HG02571 (cell line): ENCODE results near the gene PRKAR2B.
"Not testable (repeated sequence)": the region's sequence is repeated elsewhere in the genome, so short reads cannot be mapped to it uniquely, and the experiment has no call there.

Experiments used
- ATAC-seq: cut with Tn5 transposase; IDR thresholded peaks from one replicate; pipeline ENCODE4 v1.9.1; 2021; ENCODE audit warnings: mild to moderate bottlenecking, moderate library complexity; ENCODE audit not compliant: unreplicated experiment

The PRKAR2B gene

DNA sequence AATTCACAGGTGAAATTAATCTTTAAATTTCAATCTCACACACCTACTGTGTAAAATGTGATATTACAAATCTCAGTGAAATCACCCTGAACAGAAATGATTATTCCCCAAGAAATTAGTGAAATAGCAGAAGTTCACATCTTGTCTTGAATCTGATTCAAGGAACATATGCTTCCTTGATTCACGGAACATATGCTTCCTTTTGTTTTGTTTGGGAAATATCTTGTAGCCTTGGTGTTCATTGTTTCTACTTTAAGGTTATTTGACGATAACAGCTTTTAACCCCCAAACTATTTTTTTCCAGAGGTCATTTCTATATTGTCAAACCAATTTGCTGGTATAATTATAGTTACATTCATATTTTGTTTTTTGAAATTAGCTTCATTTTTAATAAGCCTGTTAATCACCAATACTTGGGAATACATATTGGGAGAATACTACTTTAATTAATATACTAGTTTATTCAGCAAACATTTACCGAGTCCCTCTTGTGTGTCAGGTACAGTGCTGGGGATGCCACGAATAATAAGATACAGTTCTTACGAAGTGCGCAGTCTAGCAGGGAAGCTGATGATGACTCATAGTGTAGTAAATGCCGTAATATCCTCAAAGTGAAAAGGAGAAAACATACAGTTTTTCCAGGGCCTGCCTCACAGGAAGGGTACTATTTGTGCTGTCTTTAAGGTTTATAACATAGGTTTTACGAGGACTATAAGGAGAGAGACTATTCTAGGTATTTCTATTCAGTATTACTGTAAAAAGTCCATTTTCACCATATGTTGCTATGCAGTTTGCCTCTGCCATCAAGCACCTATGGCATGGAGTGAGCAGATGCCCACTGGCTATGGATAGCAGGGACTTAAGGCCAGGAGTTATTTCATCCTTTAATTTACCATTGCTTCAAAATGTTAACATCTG lies 32.5 kb downstream of the PRKAR2B start:
- no peak for ATAC-seq

DNA sequence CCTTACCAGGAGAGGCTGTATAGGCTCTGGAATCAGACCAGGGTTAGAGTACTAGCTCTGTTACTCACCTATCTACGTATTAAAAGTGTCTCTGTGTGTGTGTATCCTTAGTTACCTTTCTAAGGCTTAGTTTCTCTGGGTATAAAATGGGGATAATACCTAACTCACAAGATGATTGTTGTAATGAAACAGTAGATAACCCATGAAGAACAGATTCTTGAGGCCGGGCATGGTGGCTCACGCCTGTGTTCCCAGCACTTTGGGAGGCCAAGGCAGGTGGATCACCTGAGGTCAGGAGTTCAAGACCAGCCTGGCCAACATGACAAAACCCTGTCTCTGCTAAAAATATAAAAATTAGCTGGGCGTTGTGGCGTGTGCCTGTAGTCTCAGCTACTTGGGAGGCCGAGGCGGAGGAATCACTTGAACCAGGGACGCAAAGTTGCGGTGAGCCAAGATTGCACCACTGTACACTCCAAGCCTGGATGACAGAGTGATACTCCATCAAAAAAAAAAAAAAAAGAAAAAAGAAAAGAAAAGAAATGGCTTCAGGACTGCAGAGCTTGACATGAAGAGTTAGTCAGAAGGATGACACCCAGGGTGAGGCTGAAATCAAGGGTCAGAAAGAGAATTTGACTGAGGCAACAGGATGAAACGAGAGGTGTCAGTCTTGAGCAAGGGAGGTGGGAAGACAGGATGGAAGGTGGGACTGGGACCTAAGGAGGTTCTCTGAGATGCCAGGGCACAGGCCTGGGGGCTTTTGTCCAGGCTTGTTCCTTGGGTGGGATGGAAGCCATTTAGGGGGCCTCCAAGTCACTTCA lies 33.4 kb downstream of the PRKAR2B start:
- ATAC-seq = no peak

- no peak for ATAC-seq
Measured at GRCh38 chr7:107078517-107078966, 34.0 kb downstream of the PRKAR2B start.

DNA sequence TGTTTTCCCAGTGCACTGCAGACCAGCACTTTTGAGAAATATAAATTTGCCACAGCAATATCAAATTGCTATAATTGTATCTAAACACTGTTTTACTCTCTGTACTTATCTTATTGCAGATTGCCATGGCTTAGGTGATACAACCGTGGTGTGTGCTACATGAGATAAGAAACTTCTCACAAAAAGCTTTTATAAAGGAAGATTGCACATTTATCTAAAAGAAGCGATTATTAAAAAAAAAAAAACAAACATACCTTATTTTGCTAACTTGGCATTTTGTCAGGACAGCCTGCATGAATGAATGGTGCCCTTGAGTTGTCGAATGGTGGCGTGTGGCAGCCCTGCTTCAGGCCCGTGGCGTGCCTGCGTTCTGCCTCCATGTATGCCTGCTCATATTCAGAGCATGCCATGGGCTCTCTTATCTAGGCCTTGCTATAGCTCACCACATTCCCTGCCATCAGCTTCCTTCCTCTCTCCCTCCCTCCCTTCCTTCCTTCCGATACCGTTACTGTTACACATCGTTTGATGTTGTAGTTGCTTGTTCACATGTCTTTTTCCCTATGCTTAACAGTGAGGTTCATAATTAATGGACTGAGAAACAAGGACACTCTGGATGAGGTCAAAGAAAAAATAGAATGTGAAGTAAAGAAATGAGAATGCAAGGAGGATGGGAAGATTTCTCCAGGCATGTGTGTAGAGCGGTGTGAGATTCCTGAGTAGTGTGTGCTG lies 34.9 kb downstream of the PRKAR2B start:
- no peak for ATAC-seq

DNA sequence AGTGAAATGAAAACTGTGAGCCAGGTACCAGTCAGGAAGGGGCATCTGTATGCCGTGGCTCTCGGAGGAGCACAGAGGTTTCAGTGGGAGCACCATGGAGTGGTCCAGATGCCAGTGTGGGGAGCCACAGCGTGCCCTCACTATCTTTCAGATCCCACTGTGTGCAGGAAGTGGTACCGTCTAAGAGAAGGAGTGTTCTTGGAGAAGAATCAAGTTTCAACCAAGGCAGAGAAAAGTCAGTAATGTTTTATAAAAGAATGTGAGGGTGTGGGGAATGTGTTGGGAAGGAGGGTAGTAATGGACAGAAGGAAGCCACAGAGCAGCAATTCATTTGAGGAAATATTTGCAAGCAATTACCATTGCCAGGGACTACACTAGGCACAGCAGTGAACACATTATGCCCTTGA lies 35.6 kb downstream of the PRKAR2B start:
- ATAC-seq = no peak

DNA sequence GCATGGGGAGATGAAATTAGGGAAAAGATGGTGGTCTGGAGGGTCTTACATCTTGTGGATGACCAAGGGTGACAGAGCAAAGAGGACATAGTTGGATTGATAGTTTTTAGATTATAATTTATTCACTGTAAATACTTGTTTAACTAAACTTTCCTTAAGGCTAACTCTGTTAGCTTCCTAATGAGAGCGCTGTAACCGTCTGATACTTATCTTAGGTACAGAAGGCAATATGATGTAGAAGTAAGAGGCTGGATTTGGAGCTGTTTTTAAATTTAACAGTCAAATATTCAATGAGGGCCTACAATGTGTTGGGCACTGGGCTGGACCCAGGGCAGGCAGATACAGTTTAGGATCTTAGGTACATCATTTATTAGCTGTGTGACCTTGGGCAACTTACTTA lies 36.0 kb downstream of the PRKAR2B start:
- ATAC-seq = no peak

- ATAC-seq = no peak
Measured at GRCh38 chr7:107085180-107085579, 40.7 kb downstream of the PRKAR2B start.

- no peak for ATAC-seq
Measured at GRCh38 chr7:107089627-107090026, 45.1 kb downstream of the PRKAR2B start.

- no peak for ATAC-seq
Measured at GRCh38 chr7:107090457-107090856, 46.0 kb downstream of the PRKAR2B start.

DNA sequence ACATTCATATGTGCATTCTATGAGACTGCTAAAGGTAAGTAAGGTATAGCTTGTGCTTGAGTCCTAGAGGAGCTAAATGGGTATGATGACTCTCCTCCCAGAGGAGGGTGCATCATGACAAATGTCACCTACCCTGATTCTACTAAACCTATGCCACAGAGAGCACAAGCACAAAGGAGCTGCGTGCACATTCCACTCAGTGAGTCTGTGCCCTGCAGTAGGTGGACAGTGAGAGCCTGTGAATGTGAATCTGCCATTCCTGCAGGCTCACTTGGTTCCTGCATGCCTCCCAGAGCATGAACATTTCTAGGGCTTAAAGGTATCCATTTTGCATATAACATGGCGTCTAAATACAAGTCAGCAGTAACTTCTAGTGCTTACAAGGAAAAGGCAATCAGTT lies 46.8 kb downstream of the PRKAR2B start:
- no peak for ATAC-seq

DNA sequence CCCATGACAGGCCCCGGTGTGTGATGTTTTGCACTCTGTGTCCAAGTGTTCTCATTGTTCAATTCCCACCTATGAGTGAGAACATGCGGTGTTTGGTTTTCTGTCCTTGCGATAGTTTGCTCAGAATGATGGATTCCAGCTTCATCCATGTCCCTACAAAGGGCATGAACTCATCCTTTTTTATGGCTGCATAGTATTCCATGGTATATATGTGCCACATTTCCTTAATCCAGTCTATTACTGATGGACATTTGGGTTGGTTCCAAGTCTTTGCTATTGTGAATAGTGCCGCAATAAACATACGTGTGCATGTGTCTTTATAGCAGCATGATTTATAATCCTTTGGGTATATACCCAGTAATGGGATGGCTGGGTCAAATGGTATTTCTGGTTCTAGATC lies 49.2 kb downstream of the PRKAR2B start:
- ATAC-seq = not testable (repeated sequence)

GRCh38 chr7:107099154-107099553 lies 54.6 kb downstream of the PRKAR2B start:
- not testable (repeated sequence) for ATAC-seq

DNA sequence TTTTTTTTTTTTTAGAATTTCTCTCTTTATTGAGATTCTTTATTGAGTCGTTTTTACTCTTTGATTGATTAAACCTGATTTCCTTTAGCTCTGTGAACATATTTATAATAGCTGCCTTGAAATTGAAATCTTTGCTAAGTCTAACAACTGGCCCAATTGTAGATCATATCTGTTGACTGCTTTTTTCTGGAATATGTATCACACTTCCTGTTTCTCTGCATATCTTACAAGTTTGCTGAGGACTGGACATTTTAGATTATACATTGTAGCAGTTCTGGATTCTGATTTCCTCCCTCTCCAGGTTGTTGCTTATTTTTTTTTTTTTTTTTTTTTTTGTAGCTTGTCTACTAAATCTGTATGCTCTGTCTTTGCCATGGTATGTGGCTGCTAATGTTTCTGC lies 56.3 kb downstream of the PRKAR2B start:
- ATAC-seq = no peak

DNA sequence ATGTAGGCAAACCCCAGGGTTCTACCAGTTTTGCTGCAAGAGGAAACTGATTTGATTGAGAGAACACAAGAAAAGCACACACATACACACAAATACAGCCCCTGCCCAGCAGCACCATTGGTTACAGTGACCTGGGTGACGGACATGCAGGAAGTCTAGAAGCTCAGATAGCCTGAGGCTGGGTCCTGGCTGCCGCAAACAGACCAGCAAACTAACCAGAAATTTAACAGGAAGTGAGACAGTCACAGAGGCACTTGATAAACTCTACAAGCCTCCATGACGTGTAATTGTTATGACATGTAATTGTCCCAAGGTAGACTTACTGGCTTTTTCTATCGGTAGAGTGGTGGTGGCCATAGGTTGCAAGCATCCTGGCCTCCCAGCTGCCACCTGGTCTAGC lies 58.9 kb downstream of the PRKAR2B start:
- ATAC-seq = no peak

GRCh38 chr7:107104801-107105200 lies 60.3 kb downstream of the PRKAR2B start:
- no peak for ATAC-seq

DNA sequence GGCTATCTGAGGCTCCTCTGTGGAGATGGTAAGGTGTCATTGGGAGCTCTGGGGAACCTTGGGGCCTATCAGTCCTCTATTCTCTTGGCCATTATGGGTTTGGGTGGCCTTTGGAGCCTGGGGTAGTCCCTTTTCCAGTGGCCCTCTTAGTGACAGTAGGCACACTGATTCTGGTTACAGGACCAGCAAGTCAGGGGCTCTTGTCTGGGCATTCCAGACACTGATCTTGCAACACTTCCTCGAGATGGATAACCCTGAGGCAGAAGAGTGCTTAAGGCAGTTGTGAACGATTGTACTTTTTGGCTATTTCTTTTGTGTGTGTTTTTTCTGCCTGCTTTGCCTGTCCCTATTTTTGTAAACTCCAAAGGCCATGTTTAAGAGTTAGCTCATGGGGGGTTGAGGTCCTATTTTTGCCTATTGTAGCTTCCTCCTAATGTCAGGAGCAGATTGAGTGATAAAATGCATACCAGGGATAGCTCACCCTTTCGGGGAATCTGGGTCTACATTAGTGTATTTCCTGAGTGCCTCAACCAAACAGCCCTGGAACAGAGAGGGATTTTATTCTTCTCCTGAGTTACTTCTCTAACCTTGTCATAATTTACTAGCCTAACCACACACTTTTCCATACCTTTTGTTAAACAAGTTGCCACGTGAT lies 61.2 kb downstream of the PRKAR2B start:
- no peak for ATAC-seq

DNA sequence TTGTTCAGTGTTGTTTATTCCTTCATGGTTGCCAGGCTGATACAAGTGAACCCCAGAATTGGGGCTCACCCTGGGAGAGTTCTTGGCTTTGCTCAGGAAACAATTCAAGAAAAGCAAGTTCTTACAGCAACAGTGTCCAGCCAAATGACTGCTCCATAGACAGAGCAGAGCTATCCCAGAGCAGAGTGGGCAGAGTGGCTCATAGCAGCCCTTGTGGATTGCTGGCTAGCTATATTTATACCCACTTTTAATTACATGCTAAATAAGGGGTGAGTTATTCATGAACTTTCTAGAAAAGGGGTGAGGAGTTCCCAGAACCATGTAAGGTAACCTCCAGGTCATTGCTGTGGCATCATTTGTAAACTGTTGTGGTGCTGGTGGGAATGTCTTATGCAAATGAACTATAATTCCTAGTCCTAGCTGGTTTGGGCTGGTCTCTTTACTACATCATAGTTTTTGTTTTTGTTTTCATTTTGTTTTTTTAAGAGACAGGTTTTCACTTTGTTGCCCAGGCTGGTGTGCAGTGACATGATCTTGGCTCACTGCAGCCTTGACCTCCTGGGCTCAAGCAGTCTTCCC lies 64.4 kb downstream of the PRKAR2B start:
- ATAC-seq = no peak

GRCh38 chr7:107109955-107110354 lies 65.5 kb downstream of the PRKAR2B start:
- ATAC-seq = no peak

GRCh38 chr7:107111196-107111595 lies 66.7 kb downstream of the PRKAR2B start:
- ATAC-seq = no peak

DNA sequence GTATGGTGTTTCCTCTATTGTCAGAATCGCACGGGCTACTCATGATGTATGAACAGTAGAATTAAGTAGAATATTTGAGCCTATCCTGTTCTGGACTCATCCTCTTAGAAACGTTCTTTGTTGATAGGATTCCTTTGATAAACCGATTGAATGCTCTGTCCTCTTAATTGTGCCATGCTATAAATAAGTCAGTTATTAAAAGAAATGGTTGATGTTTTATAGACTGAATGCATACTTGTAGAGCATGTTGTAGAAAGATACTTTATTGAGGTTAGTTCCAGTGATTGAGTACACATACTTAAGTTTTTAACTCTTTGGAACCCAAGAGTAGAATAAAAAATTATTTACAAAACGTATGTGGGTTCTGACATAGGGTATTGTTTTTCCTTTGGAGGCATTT lies 69.4 kb downstream of the PRKAR2B start:
- no peak for ATAC-seq
